HG03565 (cell line): Measurements from ENCODE around the gene NPTX1.
"Not testable (repeated sequence)": the region's sequence is repeated elsewhere in the genome, so short reads cannot be mapped to it uniquely, and the experiment has no call there.

Source experiments
- ATAC-seq: cut with Tn5 transposase; IDR thresholded peaks from one replicate; pipeline ENCODE4 v1.9.1; 2021; ENCODE audit warnings: mild to moderate bottlenecking, moderate library complexity; ENCODE audit not compliant: unreplicated experiment

Gene NPTX1

DNA sequence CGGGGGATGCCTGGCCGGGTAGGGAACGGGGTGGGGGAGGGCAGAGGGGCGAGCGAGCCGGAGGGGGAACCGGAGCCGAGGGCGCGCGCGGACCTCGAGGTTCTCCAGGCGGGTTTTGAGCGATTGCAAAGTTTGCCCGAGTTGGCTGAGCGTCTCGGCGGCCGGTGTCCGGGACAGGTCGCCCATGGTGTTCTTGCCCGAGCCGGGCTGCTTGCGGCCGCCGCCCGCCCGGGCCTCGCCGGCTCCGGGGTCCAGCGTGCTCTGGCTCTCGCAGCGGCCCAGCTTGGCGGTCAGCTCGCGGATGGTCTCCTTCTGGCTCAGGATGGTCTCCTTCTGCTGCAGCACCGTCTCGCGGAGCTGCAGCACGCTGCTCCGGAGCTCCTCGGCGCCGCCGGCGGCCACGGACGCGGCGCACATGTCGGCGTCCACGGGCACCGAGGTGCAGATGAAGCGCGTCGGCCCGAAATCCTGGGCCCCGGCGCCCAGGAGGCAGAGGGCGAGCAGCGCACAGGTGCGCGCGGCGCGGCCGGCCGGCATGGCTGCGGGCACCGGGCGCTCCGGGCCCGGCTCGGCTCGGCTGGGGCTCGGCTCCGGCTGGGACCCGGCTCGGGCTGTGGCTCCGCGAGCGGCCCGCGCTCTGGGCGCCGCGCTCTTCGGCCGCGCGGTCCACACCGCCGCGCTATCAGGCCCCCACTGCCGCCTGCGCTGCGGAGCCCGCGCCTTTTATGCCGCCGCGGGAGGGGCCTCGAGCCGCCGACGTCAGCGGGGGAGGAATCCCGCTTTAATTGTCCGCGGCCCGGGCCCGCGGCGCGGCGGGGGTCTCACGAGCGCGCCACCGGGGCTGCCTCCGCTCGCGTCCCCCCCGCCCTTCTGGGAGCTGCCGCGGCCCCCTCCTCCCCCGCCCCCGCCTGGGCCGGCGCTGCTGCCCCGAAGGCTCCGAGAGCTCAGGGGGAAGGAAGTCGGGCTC, at the start of gene NPTX1:
NPTX1 (minus strand) TSS at position 698 of the 967 bp plus-strand sequence; CDS start at position 537, 161 bp downstream.
- no peak for ATAC-seq

DNA sequence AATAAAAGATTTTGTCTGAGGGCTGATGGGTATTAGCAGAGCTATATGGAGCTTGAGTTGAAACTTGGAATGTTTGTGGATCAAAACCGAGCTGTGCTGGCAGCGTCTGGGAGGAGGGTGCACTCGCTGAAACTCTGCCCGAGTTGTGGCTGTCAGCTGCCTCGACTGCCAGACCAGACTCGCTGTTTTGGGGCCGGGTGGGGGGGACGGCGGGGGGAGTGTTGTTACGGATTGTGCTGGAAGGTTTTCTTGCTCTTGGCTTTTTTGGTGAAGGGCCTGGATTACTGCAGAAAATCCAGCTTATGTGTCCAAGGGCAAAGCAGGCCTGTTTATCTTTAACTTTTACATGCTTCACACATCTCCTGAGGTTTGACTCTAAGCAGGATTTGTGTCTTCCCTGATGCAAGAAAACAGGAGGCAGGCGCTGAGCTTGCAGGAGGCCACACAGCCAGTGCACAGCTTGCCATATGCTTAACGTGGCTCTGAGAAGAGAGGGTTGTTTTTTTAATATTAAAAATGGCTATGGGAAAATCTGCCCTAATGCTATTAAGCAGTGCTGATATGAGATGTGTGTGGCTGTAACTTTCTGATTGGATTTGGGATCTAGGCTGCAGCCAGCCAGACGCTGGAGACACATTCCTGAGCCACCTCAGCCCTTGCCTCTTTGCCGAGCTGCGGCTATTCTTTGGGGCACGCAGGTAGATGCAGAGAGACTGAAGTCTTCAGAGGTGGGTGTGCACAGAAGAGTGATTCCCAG, 47.7 kb upstream of the NPTX1 start:
- no peak for ATAC-seq

- no peak for ATAC-seq
These were observed 46.8 kb upstream of the NPTX1 start for GRCh38 chr17:80523054-80523744.

DNA sequence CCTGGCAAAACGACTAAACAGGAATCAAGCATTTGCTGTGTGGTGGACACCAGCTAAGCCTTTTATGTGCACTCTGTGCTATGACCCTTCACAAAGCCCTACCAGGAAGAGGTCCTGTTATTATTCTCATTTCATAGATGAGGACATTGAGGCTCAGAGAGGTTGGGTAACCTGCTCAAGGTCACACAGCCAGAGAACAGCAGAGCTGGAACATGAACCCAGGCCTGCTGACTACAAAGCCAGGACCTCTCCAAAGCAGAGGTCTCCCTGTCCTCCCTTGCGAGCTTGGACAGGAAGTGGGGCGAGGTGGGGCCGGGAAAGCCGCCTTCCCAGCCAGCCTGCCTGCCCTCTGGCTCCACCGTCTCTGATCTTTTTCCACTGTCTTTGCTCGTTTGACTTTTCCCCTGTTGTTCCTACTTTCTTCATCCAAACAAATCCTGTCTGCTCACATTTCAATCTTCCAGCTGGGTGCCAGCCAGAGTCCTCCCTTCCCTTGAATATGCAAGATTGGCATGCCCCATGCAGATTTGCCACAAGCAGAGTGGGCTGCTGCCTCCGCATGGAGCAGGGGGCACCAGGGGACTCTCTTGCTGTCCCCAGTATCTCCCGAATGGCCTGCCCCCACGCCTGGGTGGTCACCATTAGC, 44.5 kb upstream of the NPTX1 start:
- ATAC-seq, result no peak

DNA sequence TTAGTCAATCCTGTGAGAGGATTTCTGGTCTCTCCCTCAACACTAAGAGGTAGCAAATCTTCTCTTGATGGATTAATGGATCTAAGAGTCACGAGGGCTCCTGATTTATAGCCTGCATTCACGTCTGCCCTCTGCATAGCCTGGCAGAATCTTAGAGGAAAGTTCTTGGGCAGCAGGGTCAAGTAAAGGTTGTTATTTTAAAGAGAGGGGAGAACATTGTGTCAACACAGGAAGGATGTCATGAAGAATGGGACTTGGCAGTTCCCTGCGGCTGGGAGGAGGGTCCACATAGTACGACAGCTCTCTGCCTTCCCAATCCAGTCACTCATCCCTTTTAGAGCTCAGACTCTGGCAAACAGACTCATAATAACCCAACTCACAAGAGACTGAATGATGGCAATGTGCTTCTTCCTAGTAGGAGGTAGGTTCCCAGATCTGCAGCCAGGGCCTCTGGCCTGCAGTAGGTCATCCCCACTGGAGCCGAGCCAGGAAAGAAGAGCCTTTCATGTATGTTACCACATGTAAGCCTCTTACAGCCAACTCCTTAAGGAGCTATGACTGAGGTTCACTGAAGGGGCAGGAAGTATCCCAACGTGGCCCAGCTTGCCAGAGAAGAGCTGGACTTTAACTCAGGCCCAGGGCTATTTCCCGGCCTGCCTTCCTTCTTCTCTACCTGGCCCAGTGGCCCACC, 42.8 kb upstream of the NPTX1 start:
- ATAC-seq, result no peak

GRCh38 chr17:80518392-80518791, 42.0 kb upstream of the NPTX1 start:
- no peak for ATAC-seq

DNA sequence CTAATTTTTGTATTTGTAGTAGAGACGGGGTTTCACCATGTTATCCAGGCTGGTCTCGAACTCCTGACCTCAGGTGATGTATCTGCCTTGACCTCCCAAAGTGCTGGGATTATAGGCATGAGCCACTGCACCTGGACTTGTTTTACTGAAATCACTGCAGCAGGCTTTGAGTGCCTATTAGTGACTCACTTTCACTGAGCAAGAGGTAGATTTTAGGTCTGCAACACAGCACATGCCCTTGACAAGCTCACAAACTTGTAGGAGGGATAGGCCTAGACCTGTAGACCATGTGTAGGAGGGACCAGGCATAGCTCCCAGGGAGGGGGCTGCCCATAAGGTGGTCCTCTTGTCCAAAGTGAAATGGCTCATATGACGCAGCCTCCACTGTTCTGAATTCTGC, 41.2 kb upstream of the NPTX1 start:
- no peak for ATAC-seq

GRCh38 chr17:80516171-80516932, 39.9 kb upstream of the NPTX1 start:
- no peak for ATAC-seq

GRCh38 chr17:80513892-80514291, 37.5 kb upstream of the NPTX1 start:
- ATAC-seq, result no peak

GRCh38 chr17:80513201-80513600, 36.8 kb upstream of the NPTX1 start:
- no peak for ATAC-seq

- no peak for ATAC-seq
These were observed 35.8 kb upstream of the NPTX1 start for GRCh38 chr17:80512233-80512632.

GRCh38 chr17:80511222-80512180, 35.1 kb upstream of the NPTX1 start:
- ATAC-seq, result no peak

- ATAC-seq, result no peak
These were observed 34.4 kb upstream of the NPTX1 start for GRCh38 chr17:80510772-80511171.

- ATAC-seq, result no peak
These were observed 33.7 kb upstream of the NPTX1 start for GRCh38 chr17:80510132-80510531.

- no peak for ATAC-seq
These were observed 32.9 kb upstream of the NPTX1 start for GRCh38 chr17:80509311-80509710.

DNA sequence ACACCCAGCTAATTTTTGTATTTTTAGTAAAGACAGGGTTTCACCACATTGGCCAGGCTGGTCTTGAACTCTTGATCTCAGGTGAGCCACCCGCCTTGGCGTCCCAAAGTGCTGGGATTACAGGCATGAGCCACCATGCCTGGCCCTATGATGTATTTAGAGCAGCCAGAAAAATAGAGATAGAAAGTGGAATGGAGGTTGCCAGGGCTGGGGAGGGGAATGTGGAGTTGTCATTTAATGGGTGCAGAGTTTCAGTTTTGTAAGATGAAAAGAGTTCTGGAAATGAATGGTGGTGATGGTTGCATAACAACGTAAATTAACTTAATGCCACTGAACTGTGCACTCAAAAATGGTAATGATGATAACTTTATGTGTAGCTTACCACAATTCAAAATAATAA, 31.6 kb upstream of the NPTX1 start:
- no peak for ATAC-seq

DNA sequence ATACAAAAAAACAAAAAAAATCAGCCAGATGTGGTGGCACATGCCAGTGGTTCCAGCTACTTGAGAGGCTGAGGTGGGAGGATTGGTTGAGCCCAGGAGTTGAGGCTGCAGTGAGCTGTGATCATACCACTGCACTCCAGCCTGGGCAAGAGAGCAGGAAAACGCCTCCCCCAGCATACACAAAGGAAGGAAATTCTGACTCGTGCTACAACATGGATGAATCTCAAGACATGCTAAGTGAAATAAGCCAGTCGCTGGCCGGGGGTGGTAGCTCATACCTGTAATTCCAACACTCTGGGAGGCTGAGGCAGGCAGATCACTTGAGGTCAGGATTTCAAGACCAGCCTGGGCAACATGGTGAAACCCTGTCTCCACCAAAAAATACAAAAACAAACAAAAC, 30.8 kb upstream of the NPTX1 start:
- not testable (repeated sequence) for ATAC-seq

GRCh38 chr17:80504686-80505413, 28.4 kb upstream of the NPTX1 start:
- no peak for ATAC-seq
